ENCODE measurements around the gene EREG.

The EREG gene

GRCh38 chr4:74374561-74375327 lies 9.8 kb downstream of the EREG start:
- TF ChIP-seq TOX (CRISPR knock-in tag; IDR thresholded peaks at IDR 0.05; ENCODE audit: borderline replicate concordance): no peak
- TF ChIP-seq ZC3H10 (CRISPR knock-in tag; IDR thresholded peaks at IDR 0.05): no peak
- no peak for TF ChIP-seq CSDC2 (CRISPR knock-in tag; IDR thresholded peaks at IDR 0.05)
- no peak for TF ChIP-seq CSRNP3 (CRISPR knock-in tag; IDR thresholded peaks at IDR 0.05)
- no peak for TF ChIP-seq RARB (CRISPR knock-in tag; IDR thresholded peaks at IDR 0.05)
- TF ChIP-seq ZNF565 (CRISPR knock-in tag; conservative IDR thresholded peaks at IDR 0.05; ENCODE audit: low read depth): no peak
- TF ChIP-seq OSR1 (CRISPR knock-in tag; IDR thresholded peaks at IDR 0.05): no peak
- TF ChIP-seq ZFP3 (CRISPR knock-in tag; IDR thresholded peaks at IDR 0.05): no peak
- no peak for TF ChIP-seq PATZ1 (CRISPR knock-in tag; IDR thresholded peaks at IDR 0.05; ENCODE audit: borderline replicate concordance)
- TF ChIP-seq ZNF8 (CRISPR knock-in tag; IDR thresholded peaks at IDR 0.05): no peak
- no peak for TF ChIP-seq ZFP30 (CRISPR knock-in tag; IDR thresholded peaks at IDR 0.05)
- no peak for TF ChIP-seq POU6F1 (CRISPR knock-in tag; IDR thresholded peaks at IDR 0.05; ENCODE audit: borderline replicate concordance, low read depth)
- TF ChIP-seq ISL1 (CRISPR knock-in tag; IDR thresholded peaks at IDR 0.05): no peak
- TF ChIP-seq ESRRG (CRISPR knock-in tag; IDR thresholded peaks at IDR 0.05): no peak
- TF ChIP-seq TSHZ2 (CRISPR knock-in tag; IDR thresholded peaks at IDR 0.05): no peak
- no peak for TF ChIP-seq PPARA (CRISPR knock-in tag; IDR thresholded peaks at IDR 0.05; ENCODE audit: borderline replicate concordance)
- no peak for TF ChIP-seq TCF4 (CRISPR knock-in tag; IDR thresholded peaks at IDR 0.05; ENCODE audit: borderline replicate concordance)
- TF ChIP-seq BACH2 (CRISPR knock-in tag; IDR thresholded peaks at IDR 0.05; ENCODE audit: borderline replicate concordance): no peak
- no peak for TF ChIP-seq ARNTL (CRISPR knock-in tag; IDR thresholded peaks at IDR 0.05; ENCODE audit: borderline replicate concordance, low read depth)
- ATAC-seq: peak; percentile 27; the same call in 2 of the 3 replicates

- no peak for ATAC-seq
- TF ChIP-seq PATZ1 (CRISPR knock-in tag; IDR thresholded peaks at IDR 0.05; ENCODE audit: borderline replicate concordance) (no peak), ZFP3 (CRISPR knock-in tag; IDR thresholded peaks at IDR 0.05) (no peak), TSHZ2 (CRISPR knock-in tag; IDR thresholded peaks at IDR 0.05) (no peak), PPARA (CRISPR knock-in tag; IDR thresholded peaks at IDR 0.05; ENCODE audit: borderline replicate concordance) (no peak), ESRRG (CRISPR knock-in tag; IDR thresholded peaks at IDR 0.05) (no peak), ZNF70 (CRISPR knock-in tag; IDR thresholded peaks at IDR 0.05) (no peak), POU6F1 (CRISPR knock-in tag; IDR thresholded peaks at IDR 0.05; ENCODE audit: borderline replicate concordance, low read depth) (no peak), CREB5 (CRISPR knock-in tag; IDR thresholded peaks at IDR 0.05; ENCODE audit: low read depth) (no peak), ARNTL (CRISPR knock-in tag; IDR thresholded peaks at IDR 0.05; ENCODE audit: borderline replicate concordance, low read depth) (no peak), OSR1 (CRISPR knock-in tag; IDR thresholded peaks at IDR 0.05) (no peak), ZC3H10 (CRISPR knock-in tag; IDR thresholded peaks at IDR 0.05) (no peak), SNAI2 (CRISPR knock-in tag; IDR thresholded peaks at IDR 0.05) (no peak)
Measured at GRCh38 chr4:74375824-74376426, 11.0 kb downstream of the EREG start.

Measured in SK-N-SH treated with all-trans-retinoic acid at 6 μM for 48 hours (cell line).